SK-N-SH treated with all-trans-retinoic acid at 6 μM for 48 hours (cell line): ENCODE data around the gene TNFRSF13B.

Experiments
- ATAC-seq: fragments of 200-7000 bp; cut with Tn5 transposase; 3 replicates; pipeline ENCODE4 v1.9.1; 2020; ENCODE audit warnings: mild to moderate bottlenecking, moderate library complexity
- ARNTL ChIP-seq: fragments of 450-650 bp; formaldehyde crosslinking; IDR thresholded peaks from 2 replicates; pipeline ENCODE4 v1.5.0; 2020; ENCODE audit warnings: low read depth, mild to moderate bottlenecking, moderate library complexity, borderline replicate concordance
- CSDC2 ChIP-seq: fragments of 250-450 bp; sonication (Bioruptor Pico); IDR thresholded peaks from 2 replicates; pipeline ENCODE4 v1.5.0; 2020; ENCODE audit warnings: mild to moderate bottlenecking, moderate library complexity
- GLIS3 ChIP-seq: fragments of 250-450 bp; sonication (Bioruptor Pico); IDR thresholded peaks from 2 replicates; pipeline ENCODE4 v1.5.0; 2020; ENCODE audit warnings: mild to moderate bottlenecking, moderate library complexity
- PPARA ChIP-seq: fragments of 250-450 bp; sonication (Bioruptor Pico); IDR thresholded peaks from 2 replicates; pipeline ENCODE4 v1.5.0; 2020; ENCODE audit warnings: mild to moderate bottlenecking, borderline replicate concordance
- RARB ChIP-seq: fragments of 250-450 bp; sonication (Bioruptor Pico); IDR thresholded peaks from 2 replicates; pipeline ENCODE4 v1.8.0; 2021; ENCODE audit warnings: mild to moderate bottlenecking, moderate library complexity
- SNAI2 ChIP-seq: fragments of 250-450 bp; sonication (Bioruptor Pico); IDR thresholded peaks from 2 replicates; pipeline ENCODE4 v1.5.0; 2020; ENCODE audit warnings: mild to moderate bottlenecking, moderate library complexity
- TCF4 ChIP-seq: fragments of 250-450 bp; sonication (Bioruptor Pico); IDR thresholded peaks from 2 replicates; pipeline ENCODE4 v1.8.0; 2021; ENCODE audit warnings: mild to moderate bottlenecking, moderate library complexity, borderline replicate concordance
- TOX ChIP-seq: fragments of 250-450 bp; sonication (Bioruptor Pico); IDR thresholded peaks from 2 replicates; pipeline ENCODE4 v1.8.0; 2021; ENCODE audit warnings: mild to moderate bottlenecking, moderate library complexity, borderline replicate concordance
- ZC3H10 ChIP-seq: fragments of 250-450 bp; sonication (Bioruptor Pico); IDR thresholded peaks from 2 replicates; pipeline ENCODE4 v1.5.1; 2021; ENCODE audit warnings: mild to moderate bottlenecking, moderate library complexity
- ZFP3 ChIP-seq: fragments of 250-450 bp; sonication (Bioruptor Pico); IDR thresholded peaks from 2 replicates; pipeline ENCODE4 v1.5.0; 2020; ENCODE audit warnings: mild to moderate bottlenecking, moderate library complexity
- ZFP30 ChIP-seq: fragments of 450-650 bp; formaldehyde crosslinking; IDR thresholded peaks from 2 replicates; pipeline ENCODE4 v1.5.0; 2022; ENCODE audit warnings: mild to moderate bottlenecking, moderate library complexity
- ZNF565 ChIP-seq: fragments of 450-650 bp; formaldehyde crosslinking; conservative IDR thresholded peaks from 2 replicates; pipeline ENCODE4 v1.5.0; 2020; ENCODE audit warnings: low read depth, mild to moderate bottlenecking, moderate library complexity
- ZNF70 ChIP-seq: fragments of 450-650 bp; formaldehyde crosslinking; IDR thresholded peaks from 2 replicates; pipeline ENCODE4 v1.5.0; 2020; ENCODE audit warnings: mild to moderate bottlenecking, moderate library complexity
- ZNF8 ChIP-seq: fragments of 450-650 bp; formaldehyde crosslinking; IDR thresholded peaks from 2 replicates; pipeline ENCODE4 v1.5.0; 2020; ENCODE audit warnings: mild to moderate bottlenecking, moderate library complexity
- TF ChIP-seq, protein P1 (sequence below): fragments of 250-450 bp; sonication (Bioruptor Pico); IDR thresholded peaks from 2 replicates; pipeline ENCODE4 v1.5.1; 2020; ENCODE audit warnings: low read depth, mild to moderate bottlenecking, moderate library complexity
- TF ChIP-seq, protein P2 (sequence below): fragments of 250-450 bp; sonication (Bioruptor Pico); IDR thresholded peaks from 2 replicates; pipeline ENCODE4 v1.5.1; 2021; ENCODE audit warnings: mild to moderate bottlenecking, moderate library complexity
- TF ChIP-seq, protein P3 (sequence below): fragments of 250-450 bp; sonication (Bioruptor Pico); IDR thresholded peaks from 2 replicates; pipeline ENCODE4 v1.8.0; 2020; ENCODE audit warnings: mild to moderate bottlenecking, moderate library complexity, borderline replicate concordance

TNFRSF13B gene

DNA sequence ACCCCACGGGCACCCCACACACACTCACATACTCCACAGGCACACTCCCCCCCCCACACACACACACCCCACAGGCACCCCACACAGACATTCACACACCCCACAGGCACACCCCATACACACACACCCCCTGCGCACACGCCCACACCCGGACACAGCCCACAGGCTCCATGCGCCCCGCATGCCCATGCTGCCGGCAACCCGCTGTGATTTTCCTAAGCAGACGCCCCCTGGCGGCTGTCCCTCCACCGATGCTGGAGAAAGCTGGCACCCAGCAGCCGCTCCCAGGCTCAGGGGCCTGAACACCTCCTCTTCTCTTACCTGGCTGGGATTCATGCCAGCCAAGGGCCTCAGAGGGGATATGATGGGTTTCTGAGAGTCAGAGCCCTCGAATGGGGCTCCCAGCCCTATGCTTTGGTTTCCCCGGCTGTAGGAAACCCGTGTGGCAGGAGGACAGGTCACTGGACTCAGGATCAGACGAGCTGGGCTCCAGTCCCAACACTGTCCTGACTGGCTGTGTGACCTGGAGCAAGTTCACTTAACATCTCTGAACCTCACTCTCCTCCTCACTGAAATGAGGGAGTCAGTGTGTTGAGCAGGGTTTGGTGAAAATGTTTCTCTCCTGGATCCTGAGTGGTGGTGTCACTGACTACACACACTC is 19.6 kb upstream of the TNFRSF13B start:
- no peak for TF ChIP-seq TOX (CRISPR knock-in tag)
- peak; percentile 93 for ATAC-seq

DNA sequence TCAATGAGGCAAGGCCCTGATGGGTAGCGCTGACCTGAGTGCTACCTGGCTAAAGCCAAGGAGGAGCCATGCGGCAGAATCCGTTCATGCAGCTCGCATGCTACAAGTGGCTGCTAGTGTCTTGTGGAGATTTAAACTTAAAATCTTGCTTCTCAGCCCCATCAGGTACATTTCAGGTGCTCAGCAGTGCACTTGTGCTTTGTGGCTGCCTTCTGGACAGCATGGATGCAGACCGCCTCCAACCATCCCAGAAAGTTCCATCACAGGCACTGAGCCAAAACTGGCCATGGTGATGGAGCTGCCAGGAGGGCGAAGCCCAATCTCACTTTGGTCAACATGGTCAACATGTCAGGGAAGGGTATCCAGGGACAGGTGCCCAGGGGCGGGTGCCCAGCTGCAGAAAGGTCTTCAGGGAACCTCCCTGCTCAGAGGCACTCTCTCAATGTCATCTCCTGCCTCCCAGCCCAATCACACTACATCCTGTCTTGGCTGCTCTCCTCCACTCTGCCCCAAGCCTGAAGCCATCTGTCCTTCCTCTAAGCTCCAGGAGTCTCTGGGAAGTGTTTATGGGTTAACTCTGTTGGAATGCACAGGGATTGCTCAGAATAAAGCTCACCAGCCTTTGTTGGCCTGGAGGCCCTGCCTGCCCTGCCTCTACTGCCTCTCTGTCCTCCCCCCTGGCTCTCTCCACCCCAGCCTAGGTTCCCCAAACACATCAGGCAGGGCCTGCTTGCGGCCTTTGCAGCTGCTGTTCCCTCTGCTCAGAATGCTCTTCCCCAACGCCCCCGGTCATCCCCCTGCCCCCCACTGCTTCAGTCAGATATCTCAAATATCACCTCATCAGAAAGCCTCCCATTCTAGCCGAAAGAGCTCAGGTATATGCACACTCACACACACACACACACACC is 18.3 kb upstream of the TNFRSF13B start:
- TF ChIP-seq, protein P1, sequence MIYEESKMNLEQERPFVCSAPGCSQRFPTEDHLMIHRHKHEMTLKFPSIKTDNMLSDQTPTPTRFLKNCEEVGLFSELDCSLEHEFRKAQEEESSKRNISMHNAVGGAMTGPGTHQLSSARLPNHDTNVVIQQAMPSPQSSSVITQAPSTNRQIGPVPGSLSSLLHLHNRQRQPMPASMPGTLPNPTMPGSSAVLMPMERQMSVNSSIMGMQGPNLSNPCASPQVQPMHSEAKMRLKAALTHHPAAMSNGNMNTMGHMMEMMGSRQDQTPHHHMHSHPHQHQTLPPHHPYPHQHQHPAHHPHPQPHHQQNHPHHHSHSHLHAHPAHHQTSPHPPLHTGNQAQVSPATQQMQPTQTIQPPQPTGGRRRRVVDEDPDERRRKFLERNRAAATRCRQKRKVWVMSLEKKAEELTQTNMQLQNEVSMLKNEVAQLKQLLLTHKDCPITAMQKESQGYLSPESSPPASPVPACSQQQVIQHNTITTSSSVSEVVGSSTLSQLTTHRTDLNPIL (CRISPR knock-in tag) = no peak
- TF ChIP-seq ZNF565 (CRISPR knock-in tag) (no peak), RARB (CRISPR knock-in tag) (no peak), CSDC2 (CRISPR knock-in tag) (no peak), ZFP30 (CRISPR knock-in tag) (no peak), ARNTL (no peak), ZC3H10 (no peak), GLIS3 (no peak), SNAI2 (CRISPR knock-in tag) (no peak)
- TF ChIP-seq, protein P2, sequence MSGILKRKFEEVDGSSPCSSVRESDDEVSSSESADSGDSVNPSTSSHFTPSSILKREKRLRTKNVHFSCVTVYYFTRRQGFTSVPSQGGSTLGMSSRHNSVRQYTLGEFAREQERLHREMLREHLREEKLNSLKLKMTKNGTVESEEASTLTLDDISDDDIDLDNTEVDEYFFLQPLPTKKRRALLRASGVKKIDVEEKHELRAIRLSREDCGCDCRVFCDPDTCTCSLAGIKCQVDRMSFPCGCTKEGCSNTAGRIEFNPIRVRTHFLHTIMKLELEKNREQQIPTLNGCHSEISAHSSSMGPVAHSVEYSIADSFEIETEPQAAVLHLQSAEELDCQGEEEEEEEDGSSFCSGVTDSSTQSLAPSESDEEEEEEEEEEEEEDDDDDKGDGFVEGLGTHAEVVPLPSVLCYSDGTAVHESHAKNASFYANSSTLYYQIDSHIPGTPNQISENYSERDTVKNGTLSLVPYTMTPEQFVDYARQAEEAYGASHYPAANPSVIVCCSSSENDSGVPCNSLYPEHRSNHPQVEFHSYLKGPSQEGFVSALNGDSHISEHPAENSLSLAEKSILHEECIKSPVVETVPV (CRISPR knock-in tag) = no peak
- ATAC-seq = no peak

DNA sequence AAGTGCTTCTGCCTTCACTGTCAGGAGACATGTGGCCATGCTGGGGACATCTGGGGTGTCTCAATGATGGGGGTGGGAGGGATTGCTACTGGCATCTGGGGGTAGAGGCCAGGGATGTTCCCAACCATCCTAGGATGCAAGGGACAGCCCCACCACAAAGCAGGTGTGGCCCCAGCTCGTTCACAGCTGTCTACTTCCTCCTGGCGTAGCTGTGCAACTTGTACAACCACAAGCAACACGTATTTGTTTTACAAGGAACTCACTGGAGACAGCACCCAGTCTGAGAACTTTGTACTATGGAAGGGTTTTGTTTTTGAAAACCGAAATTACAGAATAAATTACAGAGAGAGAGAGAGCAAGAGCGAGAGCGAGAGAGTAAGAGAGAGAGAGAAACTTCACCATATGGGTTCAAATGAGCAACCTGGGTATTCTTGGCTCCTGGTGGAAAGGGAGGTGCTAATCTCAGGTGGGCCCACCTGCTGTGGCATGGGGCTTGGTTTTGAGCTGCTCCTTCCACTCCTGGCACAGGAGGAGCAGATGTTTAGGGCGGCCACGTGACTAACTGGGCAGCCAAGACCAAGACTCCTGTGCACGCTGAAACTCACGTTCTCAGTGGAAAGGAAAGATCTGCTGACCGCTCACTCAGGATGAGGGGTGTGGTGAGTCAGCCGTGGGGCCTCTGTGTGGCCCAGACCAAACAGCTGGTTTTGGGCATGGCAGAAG is 17.5 kb upstream of the TNFRSF13B start:
- TF ChIP-seq, protein P3, sequence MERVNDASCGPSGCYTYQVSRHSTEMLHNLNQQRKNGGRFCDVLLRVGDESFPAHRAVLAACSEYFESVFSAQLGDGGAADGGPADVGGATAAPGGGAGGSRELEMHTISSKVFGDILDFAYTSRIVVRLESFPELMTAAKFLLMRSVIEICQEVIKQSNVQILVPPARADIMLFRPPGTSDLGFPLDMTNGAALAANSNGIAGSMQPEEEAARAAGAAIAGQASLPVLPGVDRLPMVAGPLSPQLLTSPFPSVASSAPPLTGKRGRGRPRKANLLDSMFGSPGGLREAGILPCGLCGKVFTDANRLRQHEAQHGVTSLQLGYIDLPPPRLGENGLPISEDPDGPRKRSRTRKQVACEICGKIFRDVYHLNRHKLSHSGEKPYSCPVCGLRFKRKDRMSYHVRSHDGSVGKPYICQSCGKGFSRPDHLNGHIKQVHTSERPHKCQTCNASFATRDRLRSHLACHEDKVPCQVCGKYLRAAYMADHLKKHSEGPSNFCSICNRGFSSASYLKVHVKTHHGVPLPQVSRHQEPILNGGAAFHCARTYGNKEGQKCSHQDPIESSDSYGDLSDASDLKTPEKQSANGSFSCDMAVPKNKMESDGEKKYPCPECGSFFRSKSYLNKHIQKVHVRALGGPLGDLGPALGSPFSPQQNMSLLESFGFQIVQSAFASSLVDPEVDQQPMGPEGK (CRISPR knock-in tag) = no peak
- TF ChIP-seq ARNTL (no peak), ZNF70 (CRISPR knock-in tag) (no peak), GLIS3 (no peak), PPARA (CRISPR knock-in tag) (no peak), ZFP3 (CRISPR knock-in tag) (no peak), TCF4 (no peak), TOX (CRISPR knock-in tag) (no peak), ZNF8 (CRISPR knock-in tag) (no peak)
- TF ChIP-seq, protein P1 (CRISPR knock-in tag) = no peak
- no peak for ATAC-seq

DNA sequence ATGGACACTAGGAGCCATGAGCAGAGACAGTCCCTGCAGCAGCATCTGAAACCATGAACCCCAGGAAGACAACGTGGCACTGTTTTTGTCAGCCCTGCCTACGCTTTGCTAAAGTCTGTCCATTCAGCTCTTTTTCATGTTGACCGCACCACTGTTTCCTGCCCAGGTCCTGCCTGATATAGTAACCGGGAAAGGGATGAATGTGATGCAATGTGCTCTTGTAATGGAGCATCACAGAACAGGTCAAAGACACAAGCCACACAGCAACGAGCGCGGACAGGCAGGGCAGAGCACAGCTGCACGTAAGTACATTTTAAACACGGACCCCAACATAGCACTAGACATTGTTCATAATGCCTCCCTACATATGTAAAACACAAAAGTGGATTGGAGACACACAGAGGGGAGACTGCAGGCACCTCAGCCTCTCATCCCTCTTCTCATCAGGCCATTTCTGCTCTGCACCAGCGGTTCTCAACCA is 16.9 kb upstream of the TNFRSF13B start:
- TF ChIP-seq ARNTL = no peak
- TF ChIP-seq SNAI2 (CRISPR knock-in tag) = no peak
- no peak for TF ChIP-seq RARB (CRISPR knock-in tag)
- TF ChIP-seq GLIS3 = no peak
- TF ChIP-seq ZNF8 (CRISPR knock-in tag) = no peak
- no peak for ATAC-seq
